MM.1S (cell line): Measurements from ENCODE around the gene TBC1D19.
"Not testable (repeated sequence)": the region's sequence is repeated elsewhere in the genome, so short reads cannot be mapped to it uniquely, and the experiment has no call there.

Experiments
- DNase-seq: peaks from one replicate; pipeline ENCODE4 v3.0.0-alpha.2; 2015
- H2AFZ ChIP-seq: fragments of 300-600 bp; sonication (generic); 2 replicates; pipeline ENCODE4 v1.6.0; 2016; ENCODE audit warnings: antibody characterized with exemption, low read length
- H3F3A ChIP-seq: fragments of 300-600 bp; sonication (generic); 2 replicates; pipeline ENCODE4 v1.6.1; 2016; ENCODE audit warnings: mild to moderate bottlenecking, antibody characterized with exemption, low read length, moderate library complexity, mixed read lengths; ENCODE audit not compliant: insufficient read depth
- H3K27ac ChIP-seq: fragments of 300-600 bp; sonication (generic); 2 replicates; pipeline ENCODE4 v1.5.1; 2016; ENCODE audit warnings: mild to moderate bottlenecking, low read length
- H3K27me3 ChIP-seq: fragments of 300-600 bp; sonication (generic); replicated peaks from 2 replicates; pipeline ENCODE4 v1.6.0; 2016; ENCODE audit warnings: low read length; ENCODE audit not compliant: insufficient read depth
- H3K36me3 ChIP-seq: fragments of 300-600 bp; sonication (generic); replicated peaks from 2 replicates; pipeline ENCODE4 v1.6.1; 2016; ENCODE audit warnings: mild to moderate bottlenecking, low read length, mixed read lengths; ENCODE audit not compliant: insufficient read depth
- H3K4me1 ChIP-seq: fragments of 300-600 bp; sonication (generic); 2 replicates; pipeline ENCODE4 v1.6.1; 2016; ENCODE audit warnings: low read length, mixed read lengths
- H3K4me2 ChIP-seq: fragments of 300-600 bp; sonication (generic); 2 replicates; pipeline ENCODE4 v1.6.0; 2016; ENCODE audit warnings: low read depth, low read length
- H3K4me3 ChIP-seq: fragments of 300-600 bp; sonication (generic); 2 replicates; pipeline ENCODE4 v1.5.1; 2016; ENCODE audit warnings: low read length, mixed read lengths
- H3K79me2 ChIP-seq: fragments of 300-600 bp; sonication (generic); 2 replicates; pipeline ENCODE4 v1.6.1; 2016; ENCODE audit warnings: mixed run types, low read length, mixed read lengths
- H3K9ac ChIP-seq: fragments of 300-600 bp; sonication (generic); 2 replicates; pipeline ENCODE4 v1.6.1; 2016; ENCODE audit warnings: low read length, mixed read lengths
- H3K9me2 ChIP-seq: fragments of 300-600 bp; sonication (generic); replicated peaks from 2 replicates; pipeline ENCODE4 v1.6.1; 2016; ENCODE audit warnings: mild to moderate bottlenecking, low read length, mixed read lengths; ENCODE audit not compliant: insufficient read depth
- H3K9me3 ChIP-seq: fragments of 300-600 bp; sonication (generic); replicated peaks from 2 replicates; pipeline ENCODE4 v1.6.1; 2016; ENCODE audit warnings: mild to moderate bottlenecking, low read length, mixed read lengths; ENCODE audit not compliant: insufficient read depth
- H4K20me1 ChIP-seq: fragments of 300-600 bp; sonication (generic); 2 replicates; pipeline ENCODE4 v1.6.1; 2016; ENCODE audit warnings: mild to moderate bottlenecking, low read length, moderate library complexity, mixed read lengths; ENCODE audit not compliant: insufficient read depth
- EZH2 ChIP-seq: fragments of 300-600 bp; sonication (generic); optimal IDR thresholded peaks from 2 replicates; pipeline ENCODE3; 2017; ENCODE audit warnings: low read depth, mild to moderate bottlenecking, antibody characterized with exemption, low read length, mixed read lengths
- EZH2phosphoT487 ChIP-seq: fragments of 300-600 bp; sonication (generic); IDR thresholded peaks from 2 replicates; pipeline ENCODE4 v1.6.1; 2018; ENCODE audit warnings: antibody characterized with exemption, low read length
- TF ChIP-seq, protein P1 (sequence below): fragments of 300-600 bp; sonication (generic); IDR thresholded peaks from 2 replicates; pipeline ENCODE4 v1.5.1; 2016; ENCODE audit warnings: antibody characterized with exemption, low read length, mixed read lengths

The TBC1D19 gene

DNA sequence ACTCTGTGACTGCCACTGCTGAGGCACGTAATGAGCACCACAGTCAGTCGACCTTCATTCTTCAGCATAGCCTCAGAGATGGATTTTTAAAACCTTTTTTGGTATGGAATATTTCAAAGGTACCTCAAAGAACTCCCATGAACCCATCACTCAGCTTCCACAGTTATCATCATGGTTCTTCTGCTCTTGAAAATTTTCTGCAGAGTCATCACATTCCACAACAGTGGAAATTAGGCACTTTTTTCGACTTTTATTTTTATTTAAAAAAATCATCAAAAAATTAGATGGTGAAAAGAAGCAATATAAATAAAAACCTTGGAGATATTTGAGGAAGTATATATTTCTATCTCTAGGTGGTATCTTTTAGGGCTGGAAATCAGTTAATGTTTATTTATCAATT, 37.5 kb downstream of the TBC1D19 start:
- H3K27me3 ChIP-seq, result no peaks in the 10 kb centered on the region
- H3K36me3 ChIP-seq, result no peaks in the 10 kb centered on the region
- H3K4me2 ChIP-seq, result no peak overlapping the region
- no peak overlapping the region for H3K9ac ChIP-seq
- TF ChIP-seq, protein P1, sequence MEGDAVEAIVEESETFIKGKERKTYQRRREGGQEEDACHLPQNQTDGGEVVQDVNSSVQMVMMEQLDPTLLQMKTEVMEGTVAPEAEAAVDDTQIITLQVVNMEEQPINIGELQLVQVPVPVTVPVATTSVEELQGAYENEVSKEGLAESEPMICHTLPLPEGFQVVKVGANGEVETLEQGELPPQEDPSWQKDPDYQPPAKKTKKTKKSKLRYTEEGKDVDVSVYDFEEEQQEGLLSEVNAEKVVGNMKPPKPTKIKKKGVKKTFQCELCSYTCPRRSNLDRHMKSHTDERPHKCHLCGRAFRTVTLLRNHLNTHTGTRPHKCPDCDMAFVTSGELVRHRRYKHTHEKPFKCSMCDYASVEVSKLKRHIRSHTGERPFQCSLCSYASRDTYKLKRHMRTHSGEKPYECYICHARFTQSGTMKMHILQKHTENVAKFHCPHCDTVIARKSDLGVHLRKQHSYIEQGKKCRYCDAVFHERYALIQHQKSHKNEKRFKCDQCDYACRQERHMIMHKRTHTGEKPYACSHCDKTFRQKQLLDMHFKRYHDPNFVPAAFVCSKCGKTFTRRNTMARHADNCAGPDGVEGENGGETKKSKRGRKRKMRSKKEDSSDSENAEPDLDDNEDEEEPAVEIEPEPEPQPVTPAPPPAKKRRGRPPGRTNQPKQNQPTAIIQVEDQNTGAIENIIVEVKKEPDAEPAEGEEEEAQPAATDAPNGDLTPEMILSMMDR, result no peak
- no peak for TF ChIP-seq EZH2
- no peak for TF ChIP-seq EZH2phosphoT487
- no peak overlapping the region for H3K27ac ChIP-seq
- no peaks in the 10 kb centered on the region for H3K9me2 ChIP-seq
- H3K4me3 ChIP-seq, result no peak overlapping the region
- H3K79me2 ChIP-seq, result no peaks in the 10 kb centered on the region
- no peak overlapping the region for H2AFZ ChIP-seq
- no peaks in the 10 kb centered on the region for H4K20me1 ChIP-seq
- H3K9me3 ChIP-seq, result no peaks in the 10 kb centered on the region
- no peaks in the 10 kb centered on the region for H3F3A ChIP-seq
- H3K4me1 ChIP-seq, result no peaks in the 10 kb centered on the region
- no peak for DNase-seq

DNA sequence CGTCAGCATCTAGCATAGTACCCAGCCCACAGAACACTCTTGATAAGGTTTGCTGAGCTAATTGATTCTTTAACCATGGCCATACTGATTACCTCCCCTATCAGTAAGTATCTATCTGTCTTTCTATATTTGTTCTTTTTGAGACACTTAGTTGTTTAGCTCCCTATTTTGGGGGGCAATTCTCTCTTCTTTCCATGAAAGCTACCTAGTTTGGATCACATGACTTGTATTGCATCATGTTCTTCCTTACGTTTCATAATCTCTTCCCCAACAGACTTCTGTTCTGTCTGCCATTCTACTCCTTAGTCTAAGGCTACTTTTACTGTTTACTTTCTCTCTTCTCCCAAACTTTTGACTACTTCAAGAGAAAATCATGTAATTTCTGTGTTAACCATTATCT, 39.0 kb downstream of the TBC1D19 start:
- H3K4me1 ChIP-seq, result no peaks in the 10 kb centered on the region
- no peaks in the 10 kb centered on the region for H3F3A ChIP-seq
- no peaks in the 10 kb centered on the region for H4K20me1 ChIP-seq
- H2AFZ ChIP-seq, result no peak overlapping the region
- no peaks in the 10 kb centered on the region for H3K79me2 ChIP-seq
- DNase-seq, result no peak
- no peaks in the 10 kb centered on the region for H3K9me2 ChIP-seq
- H3K9ac ChIP-seq, result no peak overlapping the region
- no peaks in the 10 kb centered on the region for H3K36me3 ChIP-seq
- no peak for TF ChIP-seq EZH2phosphoT487
- TF ChIP-seq EZH2, result no peak
- TF ChIP-seq, protein P1, result no peak
- no peak overlapping the region for H3K27ac ChIP-seq
- no peak overlapping the region for H3K4me2 ChIP-seq
- no peaks in the 10 kb centered on the region for H3K9me3 ChIP-seq
- no peak overlapping the region for H3K4me3 ChIP-seq
- H3K27me3 ChIP-seq, result no peaks in the 10 kb centered on the region

DNA sequence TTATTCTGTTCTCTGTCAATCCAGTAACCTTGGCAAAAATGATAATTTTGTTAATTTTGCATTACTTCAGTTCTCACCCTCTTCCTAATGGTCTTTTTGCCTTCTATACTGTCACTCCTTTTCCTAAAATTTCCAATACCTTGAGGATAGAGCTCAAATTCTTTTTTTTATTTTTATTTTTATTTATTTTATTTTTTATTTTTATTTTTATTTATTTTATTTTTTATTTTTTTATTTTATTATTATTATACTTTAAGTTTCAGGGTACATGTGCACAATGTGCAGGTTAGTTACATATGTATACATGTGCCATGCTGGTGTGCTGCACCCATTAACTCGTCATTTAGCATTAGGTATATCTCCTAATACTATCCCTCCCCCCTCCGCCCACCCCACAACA, 42.8 kb downstream of the TBC1D19 start:
- DNase-seq, H3K9ac ChIP-seq, H3K79me2 ChIP-seq: not testable (repeated sequence)

DNA sequence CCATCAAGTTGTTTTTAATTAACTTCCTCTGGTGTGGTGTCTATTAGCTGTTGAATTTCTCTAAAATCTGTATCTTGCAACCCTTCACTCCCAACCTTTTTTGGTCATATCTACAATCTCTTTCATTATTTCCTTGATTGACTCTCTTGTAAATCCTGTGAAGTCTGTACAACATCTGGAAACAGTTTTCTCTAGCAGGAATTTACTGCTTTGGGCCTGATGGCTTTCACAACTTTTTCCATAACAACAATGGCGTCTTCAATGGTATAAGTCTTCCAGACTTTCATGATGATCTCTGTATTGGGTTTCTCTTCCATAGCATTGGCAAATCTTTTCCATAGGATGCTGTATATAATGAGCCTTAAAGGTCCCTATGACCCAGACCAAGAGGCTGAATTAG, 49.0 kb downstream of the TBC1D19 start:
- Histone ChIP-seq H3K36me3 (no peaks in the 10 kb centered on the region), H3K27ac (no peak overlapping the region), H3K4me3 (no peak overlapping the region), H3K4me2 (no peak overlapping the region), H3K27me3 (no peaks in the 10 kb centered on the region), H2AFZ (no peak overlapping the region), H4K20me1 (no peaks in the 10 kb centered on the region), H3K9me2 (no peaks in the 10 kb centered on the region), H3K79me2 (no peaks in the 10 kb centered on the region), H3K9me3 (no peaks in the 10 kb centered on the region), H3K4me1 (no peaks in the 10 kb centered on the region), H3F3A (no peaks in the 10 kb centered on the region), H3K9ac (no peak overlapping the region)
- DNase-seq, result no peak
- TF ChIP-seq, protein P1, result no peak
- TF ChIP-seq EZH2 (no peak), EZH2phosphoT487 (no peak)

More for the DNA sequence above, 42.8 kb downstream of the TBC1D19 start:
- not testable (repeated sequence) for H3K27me3 ChIP-seq, H3K9me2 ChIP-seq, H2AFZ ChIP-seq, H3K36me3 ChIP-seq, H3K9me3 ChIP-seq, H3K4me3 ChIP-seq, H3K27ac ChIP-seq, H3F3A ChIP-seq, H3K4me2 ChIP-seq, H4K20me1 ChIP-seq, H3K4me1 ChIP-seq
